HEK293 (cell line): ENCODE data around the gene DLL4.

Experiments
- CTCF ChIA-PET: fragments of 350-600 bp; formaldehyde crosslinking; extraction: SDS; loops from one replicate; lab custom pipeline; 2021; ENCODE audit warnings: antibody characterized with exemption; lab: Yijun Ruan, JAX
- POLR2A ChIA-PET: fragments of 300-600 bp; formaldehyde crosslinking; extraction: SDS; loops from one replicate; lab custom pipeline; 2020; ENCODE audit warnings: antibody characterized with exemption, inconsistent platforms; lab: Yijun Ruan, JAX
- H3K27ac ChIP-seq: fragments of 200-500 bp; sonication (Bioruptor generic); 2 replicates; pipeline ENCODE4 v1.5.1; 2014; ENCODE audit warnings: low read depth, low read length, control low read depth, inconsistent platforms; ENCODE audit errors: extremely low read depth
- H3K36me3 ChIP-seq, 2 experiments: fragments of 200-500 bp in 1 of 2; sonication (Bioruptor generic) in 1 of 2; 1 replicate in 1 of 2; 2 replicates in 1 of 2; pipeline ENCODE4 v1.5.1; 2014 to 2017; ENCODE audit warnings: inconsistent platforms in 2 of 2, low read length in 2 of 2; ENCODE audit not compliant: control insufficient read depth in 2 of 2, insufficient read depth in 1 of 2
- H3K4me1 ChIP-seq: fragments of 200-500 bp; sonication (Bioruptor generic); 2 replicates; pipeline ENCODE4 v1.5.1; 2014; ENCODE audit warnings: mild to moderate bottlenecking, low read length, inconsistent platforms; ENCODE audit not compliant: control insufficient read depth, insufficient read depth
- H3K4me3 ChIP-seq: 2 replicates; pipeline ENCODE4 v1.5.1; 2011; ENCODE audit warnings: low read depth, mild to moderate bottlenecking, control low read depth, low read length, moderate library complexity
- H3K9me3 ChIP-seq: fragments of 200-500 bp; sonication (Bioruptor generic); 2 replicates; pipeline ENCODE4 v1.5.1; 2014; ENCODE audit warnings: low read depth, low read length, inconsistent platforms; ENCODE audit not compliant: control insufficient read depth, insufficient read depth
- GLIS1 ChIP-seq: fragments of 450-650 bp; formaldehyde crosslinking; IDR thresholded peaks from 2 replicates; pipeline ENCODE4 v1.5.1; 2016; ENCODE audit warnings: missing biosample characterization, missing genetic modification characterization
- HOXC10 ChIP-seq: sonication (generic); formaldehyde crosslinking; IDR thresholded peaks from 2 replicates; pipeline ENCODE4 v1.8.1; 2023; ENCODE audit warnings: mild to moderate bottlenecking, missing genetic modification reagents
- KLF17 ChIP-seq: fragments of 450-650 bp; formaldehyde crosslinking; IDR thresholded peaks from 2 replicates; pipeline ENCODE4 v1.5.1; 2016; ENCODE audit warnings: missing biosample characterization, missing genetic modification characterization
- KLF8 ChIP-seq: fragments of 450-650 bp; formaldehyde crosslinking; IDR thresholded peaks from 2 replicates; pipeline ENCODE4 v1.5.1; 2016; ENCODE audit warnings: missing biosample characterization, missing genetic modification characterization
- KLF9 ChIP-seq: fragments of 450-650 bp; formaldehyde crosslinking; IDR thresholded peaks from 2 replicates; pipeline ENCODE4 v1.5.1; 2016; ENCODE audit warnings: missing biosample characterization, missing genetic modification characterization, low read depth
- PATZ1 ChIP-seq: fragments of 450-650 bp; formaldehyde crosslinking; IDR thresholded peaks from 2 replicates; pipeline ENCODE4 v1.5.1; 2016; ENCODE audit warnings: missing biosample characterization, missing genetic modification characterization
- SALL2 ChIP-seq: fragments of 450-650 bp; formaldehyde crosslinking; IDR thresholded peaks from 2 replicates; pipeline ENCODE4 v1.5.0; 2017; ENCODE audit warnings: missing biosample characterization, mild to moderate bottlenecking, missing genetic modification characterization, borderline replicate concordance
- SP7 ChIP-seq: fragments of 450-650 bp; formaldehyde crosslinking; IDR thresholded peaks from 2 replicates; pipeline ENCODE4 v1.5.1; 2016; ENCODE audit warnings: missing biosample characterization, missing genetic modification characterization
- ZBTB20 ChIP-seq: fragments of 450-650 bp; formaldehyde crosslinking; IDR thresholded peaks from 2 replicates; pipeline ENCODE4 v1.5.1; 2016; ENCODE audit warnings: missing biosample characterization, missing genetic modification characterization
- ZBTB7A ChIP-seq: fragments of 450-650 bp; formaldehyde crosslinking; IDR thresholded peaks from 2 replicates; pipeline ENCODE4 v1.5.1; 2016; ENCODE audit warnings: low read depth, missing biosample characterization, missing genetic modification characterization
- ZIC2 ChIP-seq: fragments of 450-650 bp; formaldehyde crosslinking; IDR thresholded peaks from 2 replicates; pipeline ENCODE4 v1.5.1; 2016; ENCODE audit warnings: missing biosample characterization, missing genetic modification characterization
- ZNF10 ChIP-seq: fragments of 450-650 bp; formaldehyde crosslinking; IDR thresholded peaks from 2 replicates; pipeline ENCODE4 v1.5.1; 2017; ENCODE audit warnings: missing biosample characterization, missing genetic modification characterization
- ZNF155 ChIP-seq: fragments of 450-650 bp; formaldehyde crosslinking; IDR thresholded peaks from 2 replicates; pipeline ENCODE4 v1.5.1; 2016; ENCODE audit warnings: missing biosample characterization, missing genetic modification characterization
- ZNF18 ChIP-seq: fragments of 450-650 bp; formaldehyde crosslinking; IDR thresholded peaks from 2 replicates; pipeline ENCODE4 v1.5.1; 2016; ENCODE audit warnings: missing biosample characterization, missing genetic modification characterization
- ZNF19 ChIP-seq: fragments of 450-650 bp; formaldehyde crosslinking; IDR thresholded peaks from 2 replicates; pipeline ENCODE4; 2016; ENCODE audit warnings: missing biosample characterization, missing genetic modification characterization, low read depth
- ZNF239 ChIP-seq: fragments of 450-650 bp; formaldehyde crosslinking; IDR thresholded peaks from 2 replicates; pipeline ENCODE4 v1.5.1; 2016; ENCODE audit warnings: missing biosample characterization, missing genetic modification characterization
- ZNF292 ChIP-seq: fragments of 450-650 bp; formaldehyde crosslinking; IDR thresholded peaks from 2 replicates; pipeline ENCODE4 v1.5.1; 2016; ENCODE audit warnings: low read depth, missing biosample characterization, missing genetic modification characterization, borderline replicate concordance
- ZNF350 ChIP-seq: fragments of 450-650 bp; formaldehyde crosslinking; IDR thresholded peaks from 2 replicates; pipeline ENCODE4 v1.5.0; 2017; ENCODE audit warnings: missing biosample characterization, mild to moderate bottlenecking, missing genetic modification characterization
- ZNF561 ChIP-seq: fragments of 450-650 bp; IDR thresholded peaks from 2 replicates; pipeline ENCODE4 v1.5.1; 2018; ENCODE audit warnings: missing biosample characterization, missing genetic modification characterization, borderline replicate concordance
- ZNF610 ChIP-seq: fragments of 450-650 bp; formaldehyde crosslinking; IDR thresholded peaks from 2 replicates; pipeline ENCODE4 v1.5.1; 2016; ENCODE audit warnings: missing biosample characterization, missing genetic modification characterization, borderline replicate concordance
- ZNF654 ChIP-seq: fragments of 450-650 bp; formaldehyde crosslinking; IDR thresholded peaks from 2 replicates; pipeline ENCODE4 v1.5.1; 2016; ENCODE audit warnings: low read depth, missing biosample characterization, missing genetic modification characterization
- ZNF843 ChIP-seq: fragments of 450-650 bp; formaldehyde crosslinking; IDR thresholded peaks from 2 replicates; pipeline ENCODE4 v1.5.1; 2016; ENCODE audit warnings: missing biosample characterization, missing genetic modification characterization
- ZSCAN30 ChIP-seq: fragments of 450-650 bp; IDR thresholded peaks from 2 replicates; pipeline ENCODE4 v1.5.1; 2018; ENCODE audit warnings: missing biosample characterization, mild to moderate bottlenecking, missing genetic modification characterization, moderate library complexity
- TF ChIP-seq, protein P1 (sequence below): fragments of 450-650 bp; formaldehyde crosslinking; IDR thresholded peaks from 2 replicates; pipeline ENCODE4 v1.5.1; 2016; ENCODE audit warnings: missing biosample characterization, missing genetic modification characterization
- TF ChIP-seq, protein P2 (sequence below): fragments of 450-650 bp; formaldehyde crosslinking; IDR thresholded peaks from 2 replicates; pipeline ENCODE4 v1.5.1; 2016; ENCODE audit warnings: missing biosample characterization, missing genetic modification characterization
- TF ChIP-seq, protein P3 (sequence below): sonication (generic); formaldehyde crosslinking; IDR thresholded peaks from 2 replicates; pipeline ENCODE4 v1.8.1; 2022; ENCODE audit warnings: mild to moderate bottlenecking, moderate library complexity, missing genetic modification reagents

DLL4 gene

GRCh38 chr15:40904552-40905201 lies 24.5 kb upstream of the DLL4 start (continued):
- no peak for TF ChIP-seq SALL2 (tag by site-specific recombination)
- TF ChIP-seq ZNF19 (tag by site-specific recombination): no peak
- no peak for TF ChIP-seq ZNF350
- no peak for TF ChIP-seq ZNF292 (tag by site-specific recombination)

GRCh38 chr15:40906091-40906990 lies 22.8 kb upstream of the DLL4 start:
- peaks cover 0 to 24% of the 10 kb centered on the region in 2 experiments; a peak in 1 of 3 replicates for H3K36me3 ChIP-seq
- H3K4me1 ChIP-seq: peaks cover 2% of the 10 kb centered on the region; the same call in 1 of the 2 replicates
- peak overlapping the region; percentile 30 for H3K4me3 ChIP-seq
- H3K9me3 ChIP-seq: no peaks in the 10 kb centered on the region
- 0 out of 2 replicates have a peak overlapping the region, but pooled peaks have one; percentile 37 for H3K27ac ChIP-seq
- POLR2A ChIA-PET: interaction anchor here (0.9 to 1.7 kb wide), 7 partner anchors 15 to 282 kb away, joined by 3 to 11 read pairs (median 4); partner anchors contain the start of genes CHAC1 and DLL4
- CTCF ChIA-PET: interaction anchor here (0.5 to 7.1 kb wide), 26 partner anchors 9 to 651 kb away, joined by 3 to 71 read pairs (median 4); partner anchors contain the start of genes DLL4, DNAJC17, NUSAP1 and OIP5
- peak; percentile 57; the same call in 1 of the 2 replicates for TF ChIP-seq ZNF610 (tag by site-specific recombination)
- TF ChIP-seq ZNF239 (tag by site-specific recombination): no peak
- TF ChIP-seq SP7 (tag by site-specific recombination): 0 out of 2 replicates have a peak, but pooled peaks have one; percentile 34
- TF ChIP-seq, protein P1, sequence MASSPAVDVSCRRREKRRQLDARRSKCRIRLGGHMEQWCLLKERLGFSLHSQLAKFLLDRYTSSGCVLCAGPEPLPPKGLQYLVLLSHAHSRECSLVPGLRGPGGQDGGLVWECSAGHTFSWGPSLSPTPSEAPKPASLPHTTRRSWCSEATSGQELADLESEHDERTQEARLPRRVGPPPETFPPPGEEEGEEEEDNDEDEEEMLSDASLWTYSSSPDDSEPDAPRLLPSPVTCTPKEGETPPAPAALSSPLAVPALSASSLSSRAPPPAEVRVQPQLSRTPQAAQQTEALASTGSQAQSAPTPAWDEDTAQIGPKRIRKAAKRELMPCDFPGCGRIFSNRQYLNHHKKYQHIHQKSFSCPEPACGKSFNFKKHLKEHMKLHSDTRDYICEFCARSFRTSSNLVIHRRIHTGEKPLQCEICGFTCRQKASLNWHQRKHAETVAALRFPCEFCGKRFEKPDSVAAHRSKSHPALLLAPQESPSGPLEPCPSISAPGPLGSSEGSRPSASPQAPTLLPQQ: 0 out of 2 replicates have a peak, but pooled peaks have one; percentile 21
- TF ChIP-seq, protein P2, sequence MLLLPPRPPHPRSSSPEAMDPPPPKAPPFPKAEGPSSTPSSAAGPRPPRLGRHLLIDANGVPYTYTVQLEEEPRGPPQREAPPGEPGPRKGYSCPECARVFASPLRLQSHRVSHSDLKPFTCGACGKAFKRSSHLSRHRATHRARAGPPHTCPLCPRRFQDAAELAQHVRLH (tag by site-specific recombination): 0 out of 2 replicates have a peak, but pooled peaks have one; percentile 59
- TF ChIP-seq ZIC2 (tag by site-specific recombination): peak; percentile 95
- TF ChIP-seq PATZ1: peak; percentile 96
- no peak for TF ChIP-seq ZBTB7A
- no peak for TF ChIP-seq ZNF350
- peak; percentile 57 for TF ChIP-seq ZNF654 (tag by site-specific recombination)
- TF ChIP-seq ZNF561 (tag by site-specific recombination): peak; percentile 71
- no peak for TF ChIP-seq ZNF155
- TF ChIP-seq ZNF843 (tag by site-specific recombination): 0 out of 2 replicates have a peak, but pooled peaks have one; percentile 23
- TF ChIP-seq ZSCAN30: peak; percentile 32; the same call in 1 of the 2 replicates
- peak; percentile 98 for TF ChIP-seq KLF9 (tag by site-specific recombination)
- TF ChIP-seq KLF8 (tag by site-specific recombination): peak; percentile 72; the same call in 1 of the 2 replicates
- TF ChIP-seq, protein P3, sequence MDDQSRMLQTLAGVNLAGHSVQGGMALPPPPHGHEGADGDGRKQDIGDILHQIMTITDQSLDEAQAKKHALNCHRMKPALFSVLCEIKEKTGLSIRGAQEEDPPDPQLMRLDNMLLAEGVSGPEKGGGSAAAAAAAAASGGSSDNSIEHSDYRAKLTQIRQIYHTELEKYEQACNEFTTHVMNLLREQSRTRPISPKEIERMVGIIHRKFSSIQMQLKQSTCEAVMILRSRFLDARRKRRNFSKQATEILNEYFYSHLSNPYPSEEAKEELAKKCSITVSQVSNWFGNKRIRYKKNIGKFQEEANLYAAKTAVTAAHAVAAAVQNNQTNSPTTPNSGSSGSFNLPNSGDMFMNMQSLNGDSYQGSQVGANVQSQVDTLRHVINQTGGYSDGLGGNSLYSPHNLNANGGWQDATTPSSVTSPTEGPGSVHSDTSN (CRISPR knock-in tag): peak; percentile 36; the same call in 1 of the 2 replicates
- peak; percentile 65; the same call in 1 of the 2 replicates for TF ChIP-seq KLF17 (tag by site-specific recombination)
- TF ChIP-seq HOXC10 (CRISPR knock-in tag): no peak
- 0 out of 2 replicates have a peak, but pooled peaks have one; percentile 11 for TF ChIP-seq ZNF10
- TF ChIP-seq GLIS1 (tag by site-specific recombination): peak; percentile 84
- peak; percentile 43; the same call in 1 of the 2 replicates for TF ChIP-seq ZBTB20 (tag by site-specific recombination)
- TF ChIP-seq ZNF18 (tag by site-specific recombination): no peak
